ENCODE results near the gene IQGAP2. TPM values are rescaled to one million over a fixed set of nuclear protein-coding genes. Genes with fewer than 3 reads are reported as not detected.

Gene IQGAP2
- total RNA-seq, 1 donor from 2014 or later = 8.8 TPM

- H3K36me3 Mint-ChIP-seq (ENCODE audit: unreplicated experiment) = peaks cover 12% of the 10 kb centered on the region
- H3K27me3 Mint-ChIP-seq (ENCODE audit: unreplicated experiment) = no peaks in the 10 kb centered on the region
- no peak overlapping the region for H3K4me3 Mint-ChIP-seq (ENCODE audit: unreplicated experiment)
- peaks cover 16% of the 10 kb centered on the region for H3K4me1 Mint-ChIP-seq (ENCODE audit: unreplicated experiment)
- DNase-seq (ENCODE audit: extremely low spot score, unreplicated experiment) = no peak
- no peak for TF ChIP-seq CTCF (IDR thresholded peaks at IDR 0.05)
- H3K9me3 Mint-ChIP-seq (ENCODE audit: unreplicated experiment) = peaks cover 10% of the 10 kb centered on the region
- no peak overlapping the region for H3K27ac Mint-ChIP-seq (ENCODE audit: unreplicated experiment)
Measured at GRCh38 chr5:76652809-76653414, 249.8 kb downstream of the IQGAP2 start.

- Mint-ChIP-seq H3K9me3 (ENCODE audit: unreplicated experiment) (no peaks in the 10 kb centered on the region), H3K4me3 (ENCODE audit: unreplicated experiment) (no peak overlapping the region), H3K36me3 (ENCODE audit: unreplicated experiment) (peaks cover 3% of the 10 kb centered on the region), H3K27ac (ENCODE audit: unreplicated experiment) (no peak overlapping the region), H3K4me1 (ENCODE audit: unreplicated experiment) (peaks cover 15% of the 10 kb centered on the region), H3K27me3 (ENCODE audit: unreplicated experiment) (no peaks in the 10 kb centered on the region)
- no peak for DNase-seq (ENCODE audit: extremely low spot score, unreplicated experiment)
- no peak for TF ChIP-seq CTCF (IDR thresholded peaks at IDR 0.05)
Measured at GRCh38 chr5:76657091-76657490, 254.0 kb downstream of the IQGAP2 start.

- Mint-ChIP-seq H3K27ac (ENCODE audit: unreplicated experiment) (no peak overlapping the region), H3K27me3 (ENCODE audit: unreplicated experiment) (no peaks in the 10 kb centered on the region), H3K36me3 (ENCODE audit: unreplicated experiment) (peaks cover 3% of the 10 kb centered on the region), H3K4me3 (ENCODE audit: unreplicated experiment) (no peak overlapping the region), H3K9me3 (ENCODE audit: unreplicated experiment) (no peaks in the 10 kb centered on the region), H3K4me1 (ENCODE audit: unreplicated experiment) (peaks cover 15% of the 10 kb centered on the region)
- no peak for DNase-seq (ENCODE audit: extremely low spot score, unreplicated experiment)
- TF ChIP-seq CTCF (IDR thresholded peaks at IDR 0.05) = no peak
Measured at GRCh38 chr5:76657683-76658311, 254.7 kb downstream of the IQGAP2 start.

GRCh38 chr5:76660360-76660759, 257.3 kb downstream of the IQGAP2 start:
- H3K4me1 Mint-ChIP-seq (ENCODE audit: unreplicated experiment) = peaks cover 6% of the 10 kb centered on the region

More at GRCh38 chr5:76660360-76660759, 257.3 kb downstream of the IQGAP2 start:
- TF ChIP-seq CTCF (IDR thresholded peaks at IDR 0.05) = no peak
- no peak for DNase-seq (ENCODE audit: extremely low spot score, unreplicated experiment)
- Mint-ChIP-seq H3K9me3 (ENCODE audit: unreplicated experiment) (no peaks in the 10 kb centered on the region), H3K4me3 (ENCODE audit: unreplicated experiment) (no peak overlapping the region), H3K27me3 (ENCODE audit: unreplicated experiment) (no peaks in the 10 kb centered on the region), H3K27ac (ENCODE audit: unreplicated experiment) (no peak overlapping the region), H3K36me3 (ENCODE audit: unreplicated experiment) (peaks cover 3% of the 10 kb centered on the region)
